MCF 10A (cell line): Measurements from ENCODE around the gene LOXHD1. TPM values are rescaled to one million over a fixed set of nuclear protein-coding genes. Genes with fewer than 3 reads are reported as not detected.

Source experiments
- BruUV-seq: library from RNA; stranded (reverse); fragments of 400-500 nt; replicated peaks from 2 replicates; lab custom pipeline; 2021; lab: Mats Ljungman, UMichigan
- CTCF ChIA-PET: fragments of 300-600 bp; sonication (Branson Sonifier 250); formaldehyde crosslinking; extraction: SDS; loops from one replicate; lab custom pipeline; 2021; ENCODE audit warnings: antibody characterized with exemption, inconsistent platforms; lab: Yijun Ruan, JAX
- POLR2A ChIA-PET: fragments of 300-600, 350-650 bp; sonication (Branson Sonifier 250); formaldehyde crosslinking; extraction: SDS; loops from one replicate; lab custom pipeline; 2020; ENCODE audit warnings: antibody characterized with exemption, inconsistent platforms; lab: Yijun Ruan, JAX
- DNase-seq: peaks from one replicate; pipeline ENCODE4 v3.0.0-alpha.2; 2018; ENCODE audit not compliant: unreplicated experiment
- H3K27ac Mint-ChIP-seq: one replicate; pipeline ENCODE4 v1.8.0; 2022; ENCODE audit warnings: mild to moderate bottlenecking, low read depth, mixed read lengths; ENCODE audit not compliant: unreplicated experiment
- H3K27me3 Mint-ChIP-seq: one replicate; pipeline ENCODE4 v1.8.0; 2022; ENCODE audit warnings: mixed read lengths; ENCODE audit not compliant: insufficient read depth, unreplicated experiment
- H3K36me3 Mint-ChIP-seq: one replicate; pipeline ENCODE4 v1.8.0; 2022; ENCODE audit warnings: mild to moderate bottlenecking, moderate library complexity, mixed read lengths; ENCODE audit not compliant: insufficient read depth, unreplicated experiment
- H3K4me1 Mint-ChIP-seq: one replicate; pipeline ENCODE4 v1.8.0; 2022; ENCODE audit warnings: mixed read lengths; ENCODE audit not compliant: insufficient read depth, unreplicated experiment
- H3K4me3 Mint-ChIP-seq: one replicate; pipeline ENCODE4 v1.8.0; 2022; ENCODE audit warnings: mild to moderate bottlenecking, moderate library complexity, mixed read lengths; ENCODE audit not compliant: unreplicated experiment
- H3K9me3 Mint-ChIP-seq: one replicate; pipeline ENCODE4 v1.8.0; 2022; ENCODE audit warnings: mixed read lengths; ENCODE audit not compliant: unreplicated experiment
- intact Hi-C: fragments of 100-400 bp; cut with micrococcal nuclease; formaldehyde crosslinking; loops from 2 replicates; pipeline ENCODE4 v1.14.1; 2022
- total RNA-seq: library from RNA; stranded (reverse); gene quantifications from 2 replicates; pipeline ENCODE4 v1.2.3, GENCODE V29; 2022
- TF ChIP-seq, protein P1 (sequence below): fragments of 200-600 bp; IDR thresholded peaks from one replicate; pipeline ENCODE4 v1.8.0; 2022; ENCODE audit warnings: antibody characterized with exemption, mild to moderate bottlenecking; ENCODE audit not compliant: unreplicated experiment

LOXHD1 gene
- total RNA-seq, 1 experiment from 2014 or later = not detected

DNA sequence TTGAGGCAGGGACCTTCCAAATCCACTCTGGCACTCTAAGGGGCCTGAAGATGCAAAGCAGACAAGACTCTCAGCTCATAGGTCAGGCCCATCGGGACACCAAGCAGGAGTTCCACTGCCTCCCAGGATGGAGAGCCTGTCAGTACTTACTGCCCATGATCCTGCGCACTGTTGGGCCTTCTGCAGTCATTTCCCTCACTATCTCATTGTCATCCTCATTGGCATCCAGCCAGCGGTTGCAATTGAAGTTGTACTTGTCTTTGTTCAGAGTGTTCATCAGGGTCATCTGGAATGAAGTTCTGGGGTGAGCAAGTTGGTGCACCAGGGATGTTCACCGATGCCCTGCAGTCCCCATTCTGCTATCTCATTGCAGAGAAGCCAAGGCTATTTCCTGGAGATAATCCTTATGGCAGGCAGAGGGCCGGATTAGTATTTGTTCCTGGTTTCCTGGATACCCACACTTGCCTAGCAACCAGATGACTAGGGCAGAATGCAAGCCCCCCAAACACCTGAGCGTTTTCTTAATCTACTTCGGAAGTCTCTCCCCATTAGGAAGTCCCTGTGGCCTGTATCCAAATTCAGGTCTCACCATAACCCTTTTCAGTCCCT, 65.1 kb downstream of the LOXHD1 start:
- Mint-ChIP-seq H3K36me3 (no peaks in the 10 kb centered on the region), H3K27ac (no peak overlapping the region), H3K9me3 (no peaks in the 10 kb centered on the region), H3K4me3 (no peak overlapping the region), H3K4me1 (no peaks in the 10 kb centered on the region), H3K27me3 (peaks cover 75% of the 10 kb centered on the region)
- ChIA-PET POLR2A (interaction anchor here (0.6 kb wide), 1 partner anchor 21 kb away, joined by 3 read pairs; no protein-coding TSS in a partner anchor), CTCF (no interaction called here)
- TF ChIP-seq, protein P1, sequence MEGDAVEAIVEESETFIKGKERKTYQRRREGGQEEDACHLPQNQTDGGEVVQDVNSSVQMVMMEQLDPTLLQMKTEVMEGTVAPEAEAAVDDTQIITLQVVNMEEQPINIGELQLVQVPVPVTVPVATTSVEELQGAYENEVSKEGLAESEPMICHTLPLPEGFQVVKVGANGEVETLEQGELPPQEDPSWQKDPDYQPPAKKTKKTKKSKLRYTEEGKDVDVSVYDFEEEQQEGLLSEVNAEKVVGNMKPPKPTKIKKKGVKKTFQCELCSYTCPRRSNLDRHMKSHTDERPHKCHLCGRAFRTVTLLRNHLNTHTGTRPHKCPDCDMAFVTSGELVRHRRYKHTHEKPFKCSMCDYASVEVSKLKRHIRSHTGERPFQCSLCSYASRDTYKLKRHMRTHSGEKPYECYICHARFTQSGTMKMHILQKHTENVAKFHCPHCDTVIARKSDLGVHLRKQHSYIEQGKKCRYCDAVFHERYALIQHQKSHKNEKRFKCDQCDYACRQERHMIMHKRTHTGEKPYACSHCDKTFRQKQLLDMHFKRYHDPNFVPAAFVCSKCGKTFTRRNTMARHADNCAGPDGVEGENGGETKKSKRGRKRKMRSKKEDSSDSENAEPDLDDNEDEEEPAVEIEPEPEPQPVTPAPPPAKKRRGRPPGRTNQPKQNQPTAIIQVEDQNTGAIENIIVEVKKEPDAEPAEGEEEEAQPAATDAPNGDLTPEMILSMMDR = no peak
- intact Hi-C loops = no loop called here
- BruUV-seq = no TSS peak
- no peak for DNase-seq

DNA sequence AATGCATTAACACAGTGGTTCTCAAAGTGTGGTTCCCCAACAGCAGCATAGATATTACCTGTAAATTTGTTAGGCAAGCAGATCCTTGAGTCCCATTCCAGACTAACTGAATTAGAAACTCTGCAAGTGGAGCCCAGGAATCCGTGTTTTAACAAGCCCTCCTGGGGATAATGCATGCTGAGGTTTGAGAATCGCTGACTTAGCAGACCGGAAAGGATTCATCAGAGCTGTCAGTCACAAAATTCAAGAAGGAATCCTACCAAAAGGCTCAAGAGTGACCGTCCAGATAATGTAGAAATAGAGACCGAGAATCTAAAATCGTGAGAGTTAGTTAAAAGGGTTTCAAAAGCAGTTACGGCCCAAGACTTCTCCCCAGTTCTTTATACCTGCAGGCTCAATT, 66.9 kb downstream of the LOXHD1 start:
- H3K27ac Mint-ChIP-seq = no peak overlapping the region
- TF ChIP-seq, protein P1 = no peak
- POLR2A ChIA-PET = interaction anchor here (0.6 to 1.0 kb wide), 2 partner anchors 9 to 74 kb away, joined by 3 read pairs; no protein-coding TSS in a partner anchor
- intact Hi-C loops = no loop called here
- CTCF ChIA-PET = no interaction called here
- H3K9me3 Mint-ChIP-seq = no peaks in the 10 kb centered on the region
- no TSS peak for BruUV-seq
- no peaks in the 10 kb centered on the region for H3K36me3 Mint-ChIP-seq
- H3K4me3 Mint-ChIP-seq = no peak overlapping the region
- H3K27me3 Mint-ChIP-seq = peaks cover 82% of the 10 kb centered on the region
- DNase-seq = no peak
- H3K4me1 Mint-ChIP-seq = no peaks in the 10 kb centered on the region

DNA sequence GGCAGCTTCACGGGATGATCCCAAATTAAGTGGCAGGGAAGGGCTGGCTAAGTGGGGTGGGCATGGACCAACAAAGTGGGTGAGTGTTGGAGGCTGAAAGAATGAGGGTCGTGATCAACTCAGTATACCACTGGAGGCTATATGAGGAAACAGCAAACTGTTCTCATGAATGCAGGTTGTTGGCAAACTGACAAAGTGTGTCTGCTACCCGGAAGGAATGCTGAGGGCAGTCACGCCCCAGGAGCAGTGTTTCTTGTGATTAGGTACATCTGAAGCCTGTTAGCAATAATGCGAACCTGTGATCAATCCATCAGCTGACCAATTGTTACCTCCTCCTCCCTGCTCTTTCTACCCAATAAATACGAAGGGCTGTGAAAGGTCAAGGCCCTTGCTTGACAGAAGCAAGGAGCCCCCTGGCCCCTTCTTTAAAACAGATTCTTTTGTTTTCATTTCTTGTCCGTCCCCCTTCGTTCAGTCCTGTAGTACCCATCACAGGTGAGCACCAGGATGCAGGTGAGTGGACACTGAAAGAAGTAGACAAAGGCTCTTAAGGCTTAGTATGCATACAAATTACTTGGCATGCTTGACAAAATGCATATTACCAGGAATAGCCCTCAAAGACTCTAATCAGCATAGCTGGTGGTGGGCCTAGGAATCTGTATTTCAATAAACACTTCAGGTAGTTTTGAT, 67.9 kb downstream of the LOXHD1 start:
- intact Hi-C loops = no loop called here

DNA sequence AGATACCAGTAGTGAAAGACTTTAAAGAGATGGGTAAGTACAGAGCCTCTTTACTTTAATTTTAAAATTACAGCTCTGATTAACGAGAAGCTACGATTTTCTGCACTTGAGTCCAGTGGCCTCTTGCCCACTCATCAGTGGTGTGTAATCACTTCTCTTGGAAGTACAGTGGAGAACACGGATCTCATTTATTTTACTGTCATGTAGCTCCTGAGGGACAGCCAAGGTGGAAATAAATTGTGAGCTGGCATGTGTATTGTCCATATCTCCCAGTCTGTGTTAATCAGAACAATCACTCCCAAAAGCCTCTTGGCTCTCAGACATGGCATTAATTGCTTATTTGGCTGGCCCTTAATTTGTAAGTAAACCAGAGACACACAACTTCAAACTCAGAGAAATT, 69.4 kb downstream of the LOXHD1 start:
- no peaks in the 10 kb centered on the region for H3K36me3 Mint-ChIP-seq
- no peaks in the 10 kb centered on the region for H3K9me3 Mint-ChIP-seq
- no peak overlapping the region for H3K4me3 Mint-ChIP-seq
- no peak overlapping the region for H3K27ac Mint-ChIP-seq
- no TSS peak for BruUV-seq
- intact Hi-C loops = no loop called here
- H3K4me1 Mint-ChIP-seq = no peaks in the 10 kb centered on the region
- peaks cover 82% of the 10 kb centered on the region for H3K27me3 Mint-ChIP-seq
- TF ChIP-seq, protein P1 = no peak
- DNase-seq = no peak
- ChIA-PET POLR2A (no interaction called here), CTCF (no interaction called here)

More for the DNA sequence above, 67.9 kb downstream of the LOXHD1 start:
- H3K36me3 Mint-ChIP-seq = no peaks in the 10 kb centered on the region
- BruUV-seq = no TSS peak
- no peak overlapping the region for H3K27ac Mint-ChIP-seq
- TF ChIP-seq, protein P1 = no peak
- ChIA-PET CTCF (no interaction called here), POLR2A (interaction anchor here (0.5 to 1.0 kb wide), 3 partner anchors 10 to 73 kb away, joined by 3 read pairs; no protein-coding TSS in a partner anchor)
- H3K27me3 Mint-ChIP-seq = peaks cover 82% of the 10 kb centered on the region
- H3K4me1 Mint-ChIP-seq = no peaks in the 10 kb centered on the region
- H3K9me3 Mint-ChIP-seq = no peaks in the 10 kb centered on the region
- no peak for DNase-seq
- H3K4me3 Mint-ChIP-seq = no peak overlapping the region
